Measurements from ENCODE around the gene ZNF385B.

The ZNF385B gene

DNA sequence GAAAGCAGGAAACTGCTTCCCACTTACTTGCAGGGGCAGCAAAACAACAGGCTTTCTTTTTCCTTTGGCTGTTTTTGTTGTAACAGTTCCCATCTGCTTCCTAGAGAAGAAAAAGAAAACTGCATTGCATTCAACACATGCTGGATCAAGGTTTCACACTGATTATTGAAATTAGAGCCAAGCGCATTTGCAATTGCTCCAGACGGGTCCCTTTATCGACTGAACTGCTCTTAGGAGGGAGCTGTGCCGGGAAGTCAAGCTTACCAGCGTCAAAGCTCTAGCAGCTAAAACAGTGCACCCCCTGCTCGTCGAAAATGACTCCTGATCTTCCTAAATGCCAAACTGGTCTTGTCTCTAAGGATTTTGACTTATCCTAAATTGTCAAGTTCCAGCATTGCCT lies 432.8 kb downstream of the ZNF385B start:
- DNase-seq: no peak

DNA sequence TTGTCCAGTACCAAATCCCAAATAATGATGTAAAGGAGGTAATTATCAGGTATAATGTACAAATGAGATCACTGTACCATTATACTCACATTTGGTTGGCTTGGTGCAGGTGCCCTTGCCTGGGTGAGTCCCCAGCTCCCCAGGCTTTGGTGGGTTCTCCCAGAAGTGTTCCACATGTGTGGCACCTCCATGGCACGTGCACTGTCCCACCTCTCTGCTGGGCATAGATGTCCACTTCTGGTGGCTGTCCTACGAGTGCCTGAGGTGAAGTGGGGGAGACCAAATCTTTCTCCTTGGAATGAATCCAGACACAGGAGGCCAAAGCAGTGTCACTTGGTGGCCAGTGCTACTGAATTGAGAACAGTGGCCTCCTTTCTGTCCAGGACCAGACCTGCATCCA lies 434.3 kb downstream of the ZNF385B start:
- DNase-seq: no peak

DNA sequence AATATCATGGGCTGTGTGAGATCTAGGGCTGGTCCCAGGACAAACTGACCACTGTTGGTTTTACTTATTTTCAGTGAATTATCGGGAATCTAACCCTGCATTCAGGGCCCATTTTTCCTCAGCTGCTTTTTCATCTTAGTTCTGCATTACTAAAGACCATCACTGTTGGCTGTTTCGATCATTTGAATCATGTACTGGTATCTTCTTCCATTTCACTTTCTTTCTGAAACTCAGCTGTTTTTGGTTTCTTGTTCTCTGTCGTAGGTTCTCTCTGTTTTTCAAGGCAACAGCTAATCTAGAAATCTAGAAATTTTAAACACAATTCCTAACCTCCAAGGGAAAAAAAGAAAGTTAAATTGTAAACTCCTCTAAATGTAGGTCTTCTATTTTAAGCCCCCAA lies 436.8 kb downstream of the ZNF385B start:
- DNase-seq: no peak

DNA sequence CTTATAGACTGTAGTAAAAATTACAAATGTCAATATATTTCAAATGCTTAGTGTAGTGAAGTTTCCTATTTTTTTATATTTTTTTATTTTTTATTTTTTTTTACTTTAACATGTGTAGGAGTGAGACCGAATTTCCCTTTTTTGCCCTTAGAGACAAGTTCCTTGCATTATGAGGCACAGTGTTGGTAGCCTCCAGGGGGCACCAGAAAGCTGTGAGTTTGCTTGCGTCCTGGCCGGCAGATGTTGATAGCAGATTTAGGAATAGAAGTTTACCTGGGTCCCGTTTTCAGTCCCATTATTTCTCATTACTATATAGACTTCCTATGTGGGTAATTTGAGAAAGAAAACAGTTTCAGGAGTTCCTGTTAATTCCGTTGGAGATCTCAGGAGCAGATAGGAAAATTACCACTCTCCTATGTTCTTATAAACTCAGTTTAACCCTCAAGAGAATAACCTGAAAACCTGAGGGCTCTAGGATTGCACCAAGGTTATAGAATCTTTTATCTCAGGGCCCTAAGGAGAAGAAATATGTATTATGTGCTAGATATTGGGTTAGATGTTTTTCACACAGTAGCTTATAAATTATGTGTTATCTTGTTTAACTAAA lies 439.3 kb downstream of the ZNF385B start:
- DNase-seq: peak; percentile 28

DNA sequence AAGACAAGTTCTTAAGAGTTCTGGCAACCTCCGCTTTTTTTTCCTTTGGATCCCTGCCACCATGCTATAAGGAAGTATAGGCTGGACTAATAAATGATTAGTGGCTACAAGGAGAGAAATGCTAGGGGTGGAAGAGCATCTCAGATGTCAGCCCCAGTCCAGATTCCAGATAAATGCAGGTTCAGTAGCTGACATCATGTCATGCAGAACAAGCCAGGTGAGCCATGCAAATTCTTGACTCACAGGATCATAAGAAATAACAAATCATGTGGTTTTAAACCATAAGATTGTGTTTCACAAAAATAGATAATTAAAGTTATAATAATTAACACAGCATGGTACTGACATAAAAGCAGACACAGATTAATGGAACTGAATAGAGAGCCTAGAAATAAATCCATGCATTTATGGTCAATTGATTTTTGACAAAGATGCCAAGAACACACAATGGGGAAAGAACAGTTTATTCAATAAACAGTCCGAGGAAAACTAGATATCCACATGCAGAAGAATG lies 443.9 kb downstream of the ZNF385B start:
- no peak for DNase-seq

DNA sequence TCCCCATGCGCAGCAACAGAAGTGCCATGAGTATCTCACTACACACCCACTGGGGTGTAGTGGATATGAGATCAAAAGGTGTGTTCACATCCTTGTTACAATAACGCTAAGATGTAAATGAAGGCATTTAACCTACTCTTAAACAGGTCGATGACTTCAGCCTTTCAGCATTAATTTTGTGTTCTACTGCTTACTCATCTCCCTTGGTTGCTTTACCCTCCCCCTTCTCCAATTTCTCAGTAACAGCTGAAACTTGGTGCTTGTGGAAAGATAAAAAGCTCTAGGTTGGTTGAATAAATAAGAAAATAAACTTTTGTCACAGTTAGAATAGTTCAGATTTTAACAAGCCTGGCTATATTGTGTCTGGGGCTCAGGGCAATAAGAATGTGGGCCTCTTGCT lies 449.3 kb downstream of the ZNF385B start:
- no peak for DNase-seq

DNA sequence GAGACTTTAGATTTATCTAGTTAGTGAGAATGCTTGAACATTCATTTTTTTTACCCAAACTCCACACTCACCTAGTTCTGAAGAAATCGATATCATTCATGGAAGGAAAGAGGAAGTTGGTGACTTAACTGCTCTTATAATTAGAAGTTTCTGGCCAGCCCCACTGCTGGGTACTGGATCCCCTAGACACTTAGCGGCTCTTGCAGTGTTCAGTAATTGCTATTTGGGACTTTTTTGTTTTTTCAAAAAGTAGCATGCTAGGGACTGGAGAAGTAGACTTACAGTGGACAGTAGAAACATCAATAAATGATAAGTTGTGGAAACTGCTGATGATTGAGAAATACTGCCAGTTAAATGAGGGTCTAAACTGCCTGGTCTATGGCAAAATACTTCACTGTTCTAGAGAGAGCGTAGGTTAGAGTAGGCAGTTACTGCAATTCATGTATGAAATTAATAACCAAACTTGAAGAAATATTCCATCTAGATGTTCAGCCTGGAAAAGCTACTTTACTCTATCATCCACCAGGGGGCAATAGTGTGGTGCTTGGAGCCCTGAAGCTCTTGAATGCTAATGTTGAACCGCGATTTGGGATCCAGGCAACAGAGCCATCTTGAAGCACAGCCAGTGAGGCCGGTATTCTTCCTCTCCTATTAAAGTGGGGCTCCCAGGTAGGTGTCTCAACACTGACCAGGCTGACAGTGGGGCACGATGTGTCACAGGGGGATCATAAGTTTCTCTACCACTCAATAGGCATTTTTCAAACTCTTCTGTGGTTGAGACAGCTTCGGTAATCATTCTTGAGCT lies 450.7 kb downstream of the ZNF385B start:
- peak; percentile 10 for DNase-seq

DNA sequence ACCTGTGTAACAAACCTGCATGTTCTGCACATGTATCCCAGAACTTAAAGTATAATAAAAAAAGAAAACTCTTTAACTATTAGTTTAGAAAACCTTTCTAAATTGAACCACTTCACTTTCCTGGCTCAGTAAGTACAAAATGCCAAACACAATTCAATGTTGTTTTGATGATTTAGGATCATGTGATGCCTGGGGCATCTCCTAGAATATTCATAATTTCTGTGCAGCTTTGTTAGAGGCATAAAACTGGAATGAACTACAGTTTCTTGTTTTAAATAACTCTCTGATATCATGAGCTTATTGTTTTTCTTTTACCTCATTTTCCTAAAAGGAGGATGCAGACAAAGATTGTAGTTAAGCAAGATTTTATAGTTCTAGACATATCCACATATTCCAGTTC lies 457.8 kb downstream of the ZNF385B start:
- no peak for DNase-seq

DNA sequence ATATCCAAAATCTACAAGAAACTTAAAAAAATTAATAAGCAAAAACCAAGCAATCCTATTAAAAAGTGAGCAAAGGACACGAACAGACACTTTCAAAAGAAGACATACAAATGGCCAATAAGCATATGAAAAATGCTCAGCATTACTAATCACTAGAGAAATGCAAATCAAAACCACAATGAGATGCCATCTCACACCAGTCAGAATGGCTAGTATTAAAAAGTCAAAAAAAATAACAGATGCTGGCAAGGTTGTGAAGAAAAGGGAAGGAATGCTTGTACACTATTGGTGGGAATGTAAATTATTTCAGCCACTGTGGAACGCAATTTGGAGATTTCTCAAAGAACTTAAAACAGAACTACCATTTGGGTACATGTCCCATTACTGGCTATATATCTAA lies 467.9 kb downstream of the ZNF385B start:
- no peak for DNase-seq

Data from CD4-positive, alpha-beta T cell treated with Interleukin-6 for 4 hours (primary cell).